ENCODE results near the gene AGAP1.

- TF ChIP-seq CTCF (IDR thresholded peaks at IDR 0.05) (no peak), POLR2A (IDR thresholded peaks at IDR 0.05) (no peak)
Observed at GRCh38 chr2:235600406-235600805, 106.6 kb downstream of the AGAP1 start.

Data from thyroid gland (tissue), 4 donors.